ENCODE results near the gene PIK3R1. TPM values are rescaled to one million over a fixed set of nuclear protein-coding genes. Genes with fewer than 3 reads are reported as not detected.

Gene PIK3R1
- 100 to 1,000 TPM; 244 to 563 (median 329) TPM for total RNA-seq

GRCh38 chr5:68215208-68215897 is at the start of gene PIK3R1:
Gene PIK3R1, plus strand, starts transcription at chr5:68215756. Its CDS starts 10,920 bp downstream, at chr5:68226676.
- Histone ChIP-seq H3K4me1 (peaks cover 6 to 31% (median 24%) of the 10 kb centered on the region in 4 donors), H3K9me3 (no peaks in the 10 kb centered on the region), H3K27me3 (peaks cover 0 to 6% (median 0%) of the 10 kb centered on the region in 4 donors), H3K27ac (replicated peaks in 1 of 4) (peak within 1 kb of the TSS; percentile 93 to 98 (median 98)), H3K36me3 (peaks cover 0 to 4% (median 0%) of the 10 kb centered on the region in 4 donors), H3K4me3 (peak within 1 kb of the TSS; percentile 87 to 98 (median 94))
- peak; percentile 89 to 96 for TF ChIP-seq POLR2AphosphoS5 (IDR thresholded peaks at IDR 0.05)
- TF ChIP-seq POLR2A (IDR thresholded peaks at IDR 0.05; ENCODE audit: low read depth), result peak; percentile 69
- TF ChIP-seq EP300 (IDR thresholded peaks at IDR 0.05), result no peak
- TF ChIP-seq CTCF (IDR thresholded peaks at IDR 0.05), result peak; percentile 31 to 68 (median 39)
- DNase-seq (ENCODE audit: extremely low spot score), result peak; percentile 99
- intact Hi-C loops (cut with DNase I), result loop anchor here (5.0 kb wide), 4 partner anchors 37 to 968 kb away; no protein-coding TSS in a partner anchor
- 0% methylated on average over 6 of the region's 78 CpGs for WGBS

GRCh38 chr5:68167195-68167651 is 48.3 kb upstream of the PIK3R1 start:
- H3K36me3 ChIP-seq, result no peaks in the 10 kb centered on the region
- intact Hi-C loops (cut with DNase I), result loop anchor here (10.0 kb wide), 1 partner anchor 132 kb away; no protein-coding TSS in a partner anchor
- no peak for TF ChIP-seq EP300 (IDR thresholded peaks at IDR 0.05)
- TF ChIP-seq POLR2AphosphoS5 (IDR thresholded peaks at IDR 0.05), result no peak
- no peak for TF ChIP-seq CTCF (IDR thresholded peaks at IDR 0.05)
- no peak for TF ChIP-seq POLR2A (IDR thresholded peaks at IDR 0.05; ENCODE audit: low read depth)
- no peaks in the 10 kb centered on the region for H3K9me3 ChIP-seq
- peaks cover 21 to 31% (median 24%) of the 10 kb centered on the region in 4 donors for H3K4me1 ChIP-seq
- H3K27me3 ChIP-seq, result no peaks in the 10 kb centered on the region
- WGBS, result 95% methylated on average over 4 of the region's 4 CpGs
- no peak overlapping the region for H3K4me3 ChIP-seq
- no peak for DNase-seq (ENCODE audit: extremely low spot score)
- H3K27ac ChIP-seq (replicated peaks in 1 of 4), result no peak overlapping the region

GRCh38 chr5:68169903-68170302 is 45.7 kb upstream of the PIK3R1 start:
- peaks cover 26 to 43% (median 38%) of the 10 kb centered on the region in 4 donors for H3K4me1 ChIP-seq
- no peak for TF ChIP-seq POLR2A (IDR thresholded peaks at IDR 0.05; ENCODE audit: low read depth)
- peak in 1 of 2 donors; percentile 22 for TF ChIP-seq POLR2AphosphoS5 (IDR thresholded peaks at IDR 0.05)
- H3K27me3 ChIP-seq, result no peaks in the 10 kb centered on the region
- peak overlapping the region; percentile 82 to 89 (median 87) for H3K27ac ChIP-seq (replicated peaks in 1 of 4)
- H3K9me3 ChIP-seq, result no peaks in the 10 kb centered on the region
- no peak overlapping the region for H3K4me3 ChIP-seq
- no peak for DNase-seq (ENCODE audit: extremely low spot score)
- no peaks in the 10 kb centered on the region for H3K36me3 ChIP-seq
- 64% methylated on average over 1 of the region's 1 CpG for WGBS
- intact Hi-C loops (cut with DNase I), result loop anchor here (5.0 to 10.0 kb wide), 3 partner anchors 85 to 923 kb away; no protein-coding TSS in a partner anchor

GRCh38 chr5:68170826-68171558 is 44.6 kb upstream of the PIK3R1 start:
- H3K4me3 ChIP-seq, result peak overlapping the region; percentile 6 to 32 (median 13)
- no peaks in the 10 kb centered on the region for H3K36me3 ChIP-seq
- H3K9me3 ChIP-seq, result no peaks in the 10 kb centered on the region
- H3K27ac ChIP-seq (replicated peaks in 1 of 4), result peak overlapping the region; percentile 82 to 89 (median 87)
- no peaks in the 10 kb centered on the region for H3K27me3 ChIP-seq
- DNase-seq (ENCODE audit: extremely low spot score), result peak; percentile 96
- peak; percentile 12 for TF ChIP-seq POLR2A (IDR thresholded peaks at IDR 0.05; ENCODE audit: low read depth)
- peak; percentile 93 to 97 for TF ChIP-seq POLR2AphosphoS5 (IDR thresholded peaks at IDR 0.05)
- TF ChIP-seq CTCF (IDR thresholded peaks at IDR 0.05), result no peak
- TF ChIP-seq EP300 (IDR thresholded peaks at IDR 0.05), result peak; percentile 96
- intact Hi-C loops (cut with DNase I), result loop anchor here (5.0 to 10.0 kb wide), 2 partner anchors 84 to 924 kb away; no protein-coding TSS in a partner anchor
- peaks cover 26 to 43% (median 38%) of the 10 kb centered on the region in 4 donors for H3K4me1 ChIP-seq
- WGBS, result 34% methylated on average over 10 of the region's 10 CpGs
